NCI-H748 (cell line): ENCODE results near the gene CDK14.

Experiments used
- DNase-seq: peaks from one replicate; lab custom pipeline; 2025; ENCODE audit not compliant: unreplicated experiment; lab: John Stamatoyannopoulos, UW

The CDK14 gene

DNA sequence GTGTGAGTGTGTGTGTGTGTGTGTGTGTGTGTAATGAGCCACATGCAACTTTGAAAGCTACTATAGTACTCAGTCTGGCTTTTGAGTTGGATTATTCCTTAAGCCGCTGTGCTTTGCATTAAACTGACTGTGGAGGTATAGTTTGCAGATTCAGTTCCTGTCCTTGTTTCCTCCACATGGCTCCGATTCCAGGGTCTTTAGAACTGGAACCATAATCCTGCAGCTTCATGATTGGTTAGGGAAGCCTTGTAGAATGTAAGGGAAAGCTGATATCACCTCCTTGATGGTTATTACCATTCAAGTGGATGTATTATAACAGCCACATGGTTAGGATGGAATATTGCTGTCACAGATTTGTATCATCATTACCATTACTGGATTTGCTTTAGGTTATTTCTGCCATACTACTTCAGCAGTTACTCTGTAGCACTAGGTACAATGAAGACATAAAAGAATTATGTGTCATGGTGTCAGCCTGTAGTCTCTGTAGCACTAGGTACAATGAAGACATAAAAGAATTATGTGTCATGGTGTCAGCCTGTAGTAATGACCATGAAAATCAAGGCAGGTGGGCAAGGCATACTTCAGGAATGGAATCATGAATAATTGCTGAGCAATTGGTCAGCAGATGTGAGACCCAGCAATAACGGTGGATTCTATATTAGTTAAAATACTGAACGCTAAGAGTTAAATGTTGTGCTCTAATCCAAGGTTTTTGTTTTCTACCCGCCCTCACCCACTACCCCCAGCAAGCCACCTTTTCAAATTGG, 393.1 kb downstream of the CDK14 start:
- DNase-seq: peak; percentile 74

DNA sequence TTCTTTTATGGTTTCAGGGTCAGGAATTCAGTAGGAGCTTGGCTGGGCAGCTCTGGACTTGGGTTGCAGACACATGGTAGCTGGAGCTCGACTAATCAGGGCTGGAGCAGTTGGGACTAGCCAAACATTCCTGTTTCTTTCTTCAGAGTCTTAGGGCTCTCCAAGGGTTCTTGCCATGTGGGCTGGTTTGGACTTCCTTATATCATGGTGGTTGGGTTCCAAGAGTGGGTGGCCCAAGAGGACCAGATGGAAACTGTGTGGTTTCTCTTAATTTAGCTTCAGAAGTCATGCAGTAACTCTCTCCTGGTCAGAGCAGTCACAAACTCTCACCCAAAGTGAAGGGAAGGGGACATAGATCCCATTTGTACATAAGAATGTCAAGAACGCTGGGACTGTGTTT, 398.0 kb downstream of the CDK14 start:
- DNase-seq: no peak

DNA sequence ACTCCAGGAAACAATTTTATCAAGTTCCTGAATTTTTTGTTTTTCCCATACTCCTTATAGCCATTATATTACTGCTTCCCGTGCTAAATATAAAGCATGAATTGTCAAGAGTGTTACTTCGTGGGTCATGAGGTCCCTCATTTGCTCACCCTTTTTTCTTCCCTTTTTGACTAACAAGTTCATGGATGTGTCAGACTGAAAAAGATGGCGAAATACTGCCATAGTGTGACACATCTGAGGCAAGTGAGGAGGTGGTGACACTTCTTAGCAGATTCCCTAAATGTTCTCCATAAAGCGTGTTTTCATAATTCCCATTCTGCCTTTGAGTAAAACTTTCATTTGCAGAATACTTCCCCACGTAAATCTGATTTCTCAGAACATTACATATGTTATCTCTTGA, 398.5 kb downstream of the CDK14 start:
- no peak for DNase-seq

DNA sequence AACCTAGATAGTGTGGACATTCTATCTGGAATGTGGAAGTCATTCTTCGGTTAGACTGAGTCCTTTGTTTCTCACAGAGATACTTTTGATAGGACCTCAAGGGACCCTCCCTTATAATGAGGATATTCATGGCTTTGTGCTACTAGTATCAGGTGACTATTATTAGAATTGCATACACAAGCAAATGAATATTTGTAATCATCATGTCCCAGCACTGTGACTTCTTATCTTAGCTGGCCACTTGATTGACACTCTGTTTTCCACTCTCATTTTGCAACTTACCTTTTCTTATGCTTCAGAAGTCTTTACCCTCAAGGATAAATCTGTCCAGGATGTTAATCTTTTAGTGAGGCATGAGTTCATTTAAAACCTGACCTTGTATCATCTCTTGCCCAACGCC, 399.9 kb downstream of the CDK14 start:
- no peak for DNase-seq

DNA sequence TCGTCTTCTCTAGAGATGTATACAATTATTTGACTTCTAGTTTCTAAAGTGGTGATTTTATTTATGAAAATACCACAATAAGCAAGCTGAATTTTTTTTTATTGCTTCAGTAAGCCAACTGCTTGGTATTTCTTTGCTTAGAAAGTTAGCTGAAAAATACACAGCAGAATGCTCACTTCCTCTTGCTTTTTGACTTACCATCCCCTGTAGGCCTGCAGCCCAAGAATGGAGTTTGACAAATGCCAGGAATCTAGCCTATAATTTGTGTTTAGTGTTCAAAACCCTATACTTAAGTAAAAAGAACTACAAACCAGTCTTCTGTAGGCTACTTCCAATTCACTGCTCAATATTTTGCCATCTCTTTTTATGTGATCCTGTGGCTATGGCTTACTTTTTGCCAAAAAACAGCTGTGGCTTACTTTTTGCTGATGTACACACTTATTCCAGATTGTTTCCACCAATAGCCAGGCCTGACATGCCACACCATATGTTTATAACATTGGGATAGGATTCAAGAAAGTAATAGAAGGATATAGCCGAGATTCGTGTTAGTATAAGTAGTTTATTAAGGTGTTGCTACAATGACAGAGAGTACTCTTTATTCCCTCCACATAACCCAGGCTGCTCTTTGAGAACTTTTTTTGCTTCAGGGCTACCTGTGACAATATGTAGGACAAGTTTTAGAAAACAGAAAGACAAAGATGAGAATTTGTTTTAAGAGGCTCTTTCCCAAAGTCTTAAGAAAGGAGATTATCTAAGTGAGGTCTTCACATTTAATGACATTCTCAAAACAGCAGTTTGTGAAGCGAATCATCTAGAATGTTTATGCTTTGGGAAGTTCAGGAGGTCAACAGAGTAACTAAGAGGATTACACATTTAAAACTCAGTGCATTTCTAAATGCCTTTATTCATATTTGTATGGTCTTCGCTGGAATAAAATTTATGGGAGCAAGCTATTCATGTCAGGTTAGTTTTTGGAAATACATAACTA, 404.2 kb downstream of the CDK14 start:
- no peak for DNase-seq

DNA sequence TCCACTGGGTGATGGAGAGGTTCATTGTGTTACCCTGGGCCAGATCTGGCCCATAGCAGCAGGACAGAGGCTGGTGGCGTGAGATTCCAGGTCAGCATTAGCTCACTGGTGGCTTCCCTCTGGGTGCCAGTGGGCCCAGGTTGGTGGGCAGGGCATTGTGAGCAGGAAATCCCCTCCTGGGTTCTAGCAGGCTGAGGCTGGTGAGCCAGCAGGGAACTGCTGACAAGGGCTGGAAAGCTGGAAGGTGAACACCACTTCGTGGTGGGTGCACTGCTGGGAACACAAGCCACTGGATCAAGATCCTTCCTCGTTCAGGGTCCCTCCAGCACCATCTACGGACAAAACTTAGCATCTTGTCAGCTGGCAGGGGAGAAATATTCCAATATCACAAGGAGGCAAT, 408.9 kb downstream of the CDK14 start:
- DNase-seq: no peak

DNA sequence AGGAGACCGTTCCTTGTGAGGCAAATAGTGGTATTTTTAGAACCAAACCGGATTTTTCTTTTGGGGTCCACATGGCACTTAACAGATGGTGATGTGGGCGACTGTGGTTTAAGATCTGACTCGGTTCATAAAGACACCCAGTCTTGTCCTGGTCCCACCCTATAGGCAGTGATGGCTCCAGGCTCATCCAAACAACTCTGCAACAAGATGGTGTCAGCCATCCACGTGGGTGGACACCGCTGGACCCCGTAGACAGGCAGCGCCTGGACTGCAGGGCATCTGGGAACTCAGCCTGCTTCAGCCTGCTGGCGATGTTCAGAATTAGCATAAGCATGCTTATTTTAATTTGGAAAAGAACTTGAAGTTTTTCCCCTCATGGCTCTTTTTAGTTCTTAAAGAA, 409.7 kb downstream of the CDK14 start:
- no peak for DNase-seq

DNA sequence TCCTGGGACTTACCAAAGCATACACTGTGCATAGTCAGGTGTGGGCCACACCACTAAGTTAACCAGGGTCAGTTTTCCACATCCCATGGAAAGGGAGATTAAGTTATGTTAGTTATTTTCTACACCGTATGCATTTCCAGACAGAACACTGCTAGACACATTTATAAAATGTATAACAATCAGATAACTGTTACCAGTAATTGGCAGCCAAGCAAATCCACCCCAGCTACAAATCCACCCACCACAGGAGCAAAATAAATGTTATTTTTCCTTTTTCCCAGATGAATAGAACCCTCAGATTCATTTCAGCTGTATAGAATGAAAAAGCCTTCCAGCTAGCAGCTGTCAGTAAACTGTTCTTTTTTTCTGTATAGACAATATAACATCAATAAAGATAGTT, 411.2 kb downstream of the CDK14 start:
- no peak for DNase-seq

DNA sequence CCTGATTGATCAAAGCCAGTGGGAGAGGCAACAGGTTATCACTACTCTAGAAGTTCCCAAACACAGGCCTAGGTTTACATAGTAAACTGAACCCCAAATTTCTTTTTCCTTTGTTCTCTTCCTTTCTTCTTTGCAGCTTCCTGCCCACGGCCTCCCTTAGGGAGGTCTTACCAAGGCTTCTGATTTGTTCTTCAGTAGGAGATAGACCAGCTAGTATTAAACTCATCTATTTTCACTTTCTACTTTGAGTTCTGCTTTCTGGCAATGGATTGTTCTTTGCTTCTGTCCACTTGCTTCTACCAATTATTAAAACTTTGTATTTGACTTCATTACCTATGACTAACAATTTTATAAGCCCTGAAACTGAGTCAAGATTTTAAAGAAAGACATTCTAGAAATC, 417.0 kb downstream of the CDK14 start:
- no peak for DNase-seq

DNA sequence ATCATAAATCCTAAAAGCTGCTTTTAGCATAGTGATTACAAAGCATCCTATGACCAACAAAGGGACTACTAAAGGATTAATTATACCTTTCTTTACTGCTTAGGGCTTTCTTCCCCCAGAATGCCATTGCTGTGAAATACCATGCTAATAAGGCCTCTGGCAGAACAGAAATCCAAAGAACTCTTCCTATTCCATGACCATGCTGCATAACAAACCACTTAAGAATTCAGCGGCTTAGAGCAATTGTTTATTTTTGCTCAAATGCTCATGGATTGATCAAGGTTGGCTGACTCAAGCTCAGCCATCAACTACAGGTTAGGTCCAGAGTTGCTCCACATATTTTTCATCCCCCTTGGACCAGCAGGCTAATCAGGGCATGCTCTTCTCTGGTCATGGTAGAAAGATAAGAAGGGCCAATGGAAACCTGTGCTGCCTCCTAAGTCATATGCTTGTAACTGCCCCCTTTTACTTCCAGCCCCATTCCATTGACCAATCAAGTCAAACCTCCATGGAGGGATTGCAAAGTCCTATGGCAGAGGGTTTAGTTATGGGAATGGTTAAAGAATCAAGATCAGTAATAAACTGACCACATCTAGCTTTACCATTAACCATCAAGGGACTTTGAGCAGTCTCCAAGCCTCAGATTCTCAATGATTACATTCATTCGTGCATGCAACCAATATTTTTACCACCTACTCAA, 423.7 kb downstream of the CDK14 start:
- DNase-seq: no peak

DNA sequence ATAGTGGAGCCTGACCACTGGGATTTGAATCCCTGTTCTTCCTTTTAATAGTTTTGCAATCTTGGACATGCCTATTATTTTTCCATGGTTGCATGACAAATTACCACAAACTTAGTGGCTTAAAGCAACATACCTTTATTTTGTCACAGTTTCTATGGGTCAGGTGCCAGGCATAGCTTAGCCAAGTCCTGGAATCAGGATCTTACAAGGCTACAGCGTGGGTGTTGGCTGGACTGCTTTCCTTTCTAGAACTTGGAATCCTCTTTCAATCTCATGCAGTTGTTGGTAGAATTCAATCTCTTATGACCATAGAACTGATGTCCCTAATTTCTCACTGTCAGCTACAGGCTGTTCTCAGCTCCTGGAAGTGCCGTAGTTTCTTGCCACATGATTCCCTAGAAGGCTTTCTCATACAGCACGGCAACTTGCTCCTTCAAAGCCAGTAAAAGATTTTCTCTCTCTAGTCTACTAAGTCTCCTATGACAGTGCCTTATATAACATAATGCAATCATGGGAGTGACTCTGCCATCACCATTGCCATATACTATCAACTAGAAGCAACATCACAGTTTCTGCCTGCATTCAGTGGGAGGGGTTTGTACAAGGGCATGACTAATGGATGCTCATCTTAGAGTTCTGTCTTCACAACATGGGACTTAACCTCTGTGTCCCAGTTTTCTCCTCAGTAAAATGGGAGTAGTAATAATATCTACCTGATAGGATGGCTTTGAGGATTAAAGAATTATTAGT, 424.7 kb downstream of the CDK14 start:
- DNase-seq: no peak

DNA sequence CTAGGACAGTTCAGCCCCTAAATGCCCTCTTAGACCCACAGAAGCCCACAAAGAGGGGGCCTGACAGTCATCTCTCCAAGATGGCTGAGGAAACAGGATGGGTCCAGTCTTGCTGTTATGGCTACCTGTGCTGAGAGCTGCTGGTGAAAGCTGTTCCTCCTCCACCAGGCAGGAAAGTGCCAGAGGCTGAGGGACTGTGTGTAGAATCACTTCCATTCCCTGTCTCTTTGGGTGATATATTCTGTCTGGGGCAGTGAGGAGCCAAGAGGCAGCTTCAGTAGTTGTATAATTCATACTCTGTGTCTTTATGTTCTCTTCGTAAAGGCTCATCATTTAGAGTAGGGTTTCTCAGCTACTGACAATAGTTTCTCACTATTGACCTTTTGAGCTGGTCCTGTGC, 425.8 kb downstream of the CDK14 start:
- DNase-seq: no peak

DNA sequence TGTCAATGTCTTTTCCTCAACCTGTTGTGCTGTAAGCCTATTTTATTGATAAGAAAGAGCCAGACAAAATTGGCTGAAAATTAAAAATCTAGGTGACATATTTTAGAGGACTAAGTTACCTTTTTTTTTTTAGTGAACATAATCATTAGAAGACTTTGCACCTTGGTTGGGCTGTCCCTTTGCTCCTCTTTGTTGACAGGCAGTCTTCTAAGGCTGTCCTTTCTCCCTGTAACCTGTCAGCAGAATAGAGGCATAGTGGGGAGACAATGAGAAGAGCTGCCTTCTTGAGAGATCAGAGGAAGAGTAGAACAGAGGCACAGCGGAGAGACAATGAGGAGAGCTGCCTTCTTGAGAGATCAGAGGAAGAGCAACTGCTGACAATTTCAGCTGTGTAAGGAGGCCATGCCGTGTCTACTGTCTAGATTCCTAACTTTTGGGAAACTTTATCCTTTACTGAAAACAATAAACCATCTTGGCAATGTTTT, 429.8 kb downstream of the CDK14 start:
- DNase-seq: no peak

DNA sequence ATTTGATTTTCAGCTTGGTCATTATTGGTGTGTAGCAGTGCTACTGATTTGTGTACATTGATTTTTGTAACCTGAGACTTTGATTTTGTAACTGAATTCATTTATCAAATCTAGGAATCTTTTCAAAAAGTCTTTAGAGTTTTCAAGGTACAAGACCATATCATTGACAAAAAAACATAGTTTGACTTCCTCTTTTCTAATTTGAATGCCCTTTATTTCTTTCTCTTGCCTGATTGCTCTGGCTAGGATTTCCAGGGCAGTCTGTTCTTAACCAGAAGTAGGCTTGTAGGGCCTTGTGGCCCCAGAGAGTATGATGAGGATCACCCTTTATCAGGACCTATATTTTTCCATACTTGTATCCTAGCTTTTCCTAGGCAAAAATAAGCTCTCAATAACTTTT, 433.6 kb downstream of the CDK14 start:
- no peak for DNase-seq

DNA sequence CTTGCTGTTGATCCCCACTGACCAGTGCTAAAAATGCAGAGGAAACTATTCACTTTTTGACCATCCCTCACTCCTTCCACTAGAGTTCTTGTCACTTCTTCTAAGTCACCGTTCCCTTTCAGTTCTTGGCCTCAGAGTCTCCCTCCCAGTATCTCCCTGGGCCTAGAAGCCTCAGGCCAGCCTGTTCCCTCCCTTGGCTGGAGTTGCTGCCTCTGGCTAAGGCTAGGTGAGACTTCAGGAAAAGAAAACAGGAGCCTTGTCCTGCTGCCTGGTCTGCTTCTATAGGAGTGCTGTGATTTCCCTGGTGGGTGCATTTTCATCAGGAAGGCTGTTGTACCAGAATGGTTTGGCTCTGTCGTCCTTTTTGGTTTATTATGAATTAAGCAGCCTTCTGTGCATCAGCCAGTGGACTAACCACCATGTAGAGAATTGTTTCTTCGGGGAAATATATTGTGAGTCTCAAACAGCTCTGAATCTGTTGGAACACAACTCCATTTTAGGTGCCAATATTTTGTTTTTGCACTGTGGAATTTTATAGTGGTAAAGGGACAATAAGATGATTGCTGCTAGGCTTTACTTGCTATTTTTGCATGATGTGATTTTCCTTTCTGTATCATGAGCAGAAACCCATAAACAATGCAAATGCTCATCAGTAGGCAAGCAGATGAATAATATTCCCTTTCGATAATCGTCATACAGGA, 434.7 kb downstream of the CDK14 start:
- no peak for DNase-seq

DNA sequence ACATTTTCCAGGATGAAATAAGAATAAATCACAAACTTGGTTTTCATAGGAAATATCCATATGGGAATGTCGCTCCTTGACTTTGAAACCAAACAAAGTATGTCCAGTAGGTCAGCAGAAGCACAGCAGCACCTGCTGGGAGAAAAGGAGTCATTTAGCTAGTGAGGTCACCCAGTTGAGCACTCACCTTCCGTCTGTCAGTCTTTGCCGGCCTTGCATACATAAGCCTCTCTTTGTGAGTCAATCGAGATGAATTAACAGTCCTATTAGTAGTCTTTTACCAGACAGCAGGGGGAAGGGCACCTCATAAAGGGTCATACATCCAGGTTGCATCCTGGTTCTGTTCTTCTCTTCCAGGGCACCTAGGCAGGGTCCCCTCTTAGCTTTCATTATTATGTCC, 435.6 kb downstream of the CDK14 start:
- peak; percentile 88 for DNase-seq

DNA sequence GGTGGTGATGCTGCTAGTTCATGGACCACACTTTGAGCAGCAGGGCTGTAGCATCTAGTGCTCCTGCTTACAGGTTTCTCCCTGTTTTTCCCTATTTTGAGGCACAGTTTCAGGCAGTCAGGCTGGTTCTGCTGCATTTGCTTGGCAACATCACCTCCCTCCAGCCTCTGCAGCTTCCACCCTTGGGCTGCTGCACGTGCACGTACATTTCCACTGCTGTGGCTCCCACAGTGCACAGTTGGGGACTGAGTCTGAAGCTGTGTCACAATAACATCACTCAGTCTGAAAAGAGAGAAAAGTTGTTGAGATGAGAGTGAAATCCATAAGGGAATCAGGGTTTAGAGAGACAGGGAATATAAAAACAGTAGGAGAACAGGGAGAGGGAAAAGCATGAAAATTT, 437.5 kb downstream of the CDK14 start:
- DNase-seq: peak; percentile 76

DNA sequence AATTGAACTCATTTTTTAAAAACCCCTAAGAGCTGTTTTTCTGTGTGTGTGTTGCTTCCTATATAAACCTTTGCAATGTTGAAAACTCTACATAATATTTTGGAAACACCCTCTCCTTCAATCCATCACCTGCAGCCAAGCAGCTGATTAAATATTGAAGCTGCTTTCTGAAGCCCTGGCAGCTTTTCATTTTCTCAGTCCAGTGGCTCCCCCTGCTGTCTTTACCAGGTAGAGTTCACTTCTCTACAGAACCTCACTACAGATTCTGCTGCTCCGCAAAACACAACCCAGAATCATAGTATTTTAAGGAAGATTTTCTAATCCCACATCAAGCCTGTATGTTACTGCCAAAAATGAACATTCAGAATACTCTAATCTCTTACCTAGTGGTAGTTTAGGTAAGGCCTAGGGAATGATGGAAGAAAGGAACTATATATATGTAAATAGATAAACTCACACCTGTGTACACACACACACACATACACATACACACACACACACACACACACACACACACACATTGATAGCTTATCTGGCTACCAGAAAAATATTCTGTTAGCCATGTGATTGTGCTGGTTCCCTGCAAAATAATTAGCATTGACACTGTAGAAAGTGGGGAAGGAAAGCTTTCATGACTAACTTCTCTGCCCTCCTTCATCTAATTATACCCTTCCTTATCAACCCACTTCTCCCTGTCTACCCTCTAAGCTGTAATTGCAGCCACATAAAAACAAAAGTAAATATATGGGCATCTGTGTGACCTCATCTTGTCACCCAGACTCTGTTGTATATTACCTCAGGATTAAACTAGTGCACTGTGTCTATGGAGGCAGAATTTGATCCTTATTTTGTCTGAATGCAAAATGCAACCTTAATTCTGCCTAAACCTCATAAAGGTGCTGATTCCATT, 438.6 kb downstream of the CDK14 start:
- DNase-seq: peak; percentile 93

DNA sequence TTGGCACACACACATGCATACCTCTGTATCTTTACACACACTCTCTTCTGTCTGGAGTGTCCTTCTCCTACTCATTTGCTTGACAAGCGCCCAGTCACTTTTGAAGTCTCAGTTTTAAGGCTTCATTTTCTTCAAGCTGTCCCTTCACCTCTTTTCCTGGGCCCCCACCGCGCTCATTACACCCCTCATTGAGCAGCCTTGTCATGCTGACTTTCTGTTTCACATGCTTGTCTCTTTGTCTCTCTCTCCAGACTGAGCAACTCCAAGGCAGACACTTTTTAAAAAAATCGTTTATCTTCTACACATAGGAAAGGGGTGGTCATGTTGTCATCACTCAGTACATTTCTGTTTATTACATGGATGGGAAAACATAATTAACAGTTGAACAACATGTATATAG, 442.9 kb downstream of the CDK14 start:
- DNase-seq: no peak
